A172 (cell line): ENCODE measurements around the gene PPAT. TPM values are rescaled to one million over a fixed set of nuclear protein-coding genes. Genes with fewer than 3 reads are reported as not detected.
"Not testable (repeated sequence)": the region's sequence is repeated elsewhere in the genome, so short reads cannot be mapped to it uniquely, and the experiment has no call there.

Experiments used
- DNase-seq: peaks from one replicate; pipeline ENCODE4 v3.0.0-alpha.2; 2015; ENCODE audit warnings: low spot score
- total RNA-seq: library from RNA; depleted of rRNA; stranded (reverse); fragments of >200 nt; shearing (Covaris generic); gene quantifications from 2 replicates; pipeline ENCODE4 v1.2.3, GENCODE V29; 2014; rRNA removed

Gene PPAT
- total RNA-seq = 34.5 and 35.0 TPM in 2 replicates

- DNase-seq = peak; percentile 95
Observed at GRCh38 chr4:56435140-56435926, at the start of gene PPAT. TSS of gene PPAT (minus strand) at chr4:56435615. CDS start at chr4:56435477, 138 bp downstream.

GRCh38 chr4:56480691-56481090 is 45.3 kb upstream of the PPAT start:
- DNase-seq = no peak

GRCh38 chr4:56477192-56477702 is 41.8 kb upstream of the PPAT start:
- no peak for DNase-seq

- no peak for DNase-seq
Observed at GRCh38 chr4:56475917-56476316, 40.5 kb upstream of the PPAT start.

GRCh38 chr4:56469489-56470210 is 34.2 kb upstream of the PPAT start:
- no peak for DNase-seq

GRCh38 chr4:56468097-56468422 is 32.6 kb upstream of the PPAT start:
- peak; percentile 38 for DNase-seq

- DNase-seq = peak; percentile 84
Observed at GRCh38 chr4:56467284-56468096, 32.1 kb upstream of the PPAT start, which contains the start of gene SRP72. TSS of gene SRP72 (plus strand) at chr4:56467617. CDS start at chr4:56467636, 19 bp downstream.

GRCh38 chr4:56466910-56467283 is 31.5 kb upstream of the PPAT start:
- no peak for DNase-seq

GRCh38 chr4:56466296-56466761 is 30.9 kb upstream of the PPAT start:
- peak; percentile 87 for DNase-seq

- DNase-seq = peak; percentile 11
Observed at GRCh38 chr4:56465599-56466295, 30.3 kb upstream of the PPAT start.

GRCh38 chr4:56464581-56464980 is 29.2 kb upstream of the PPAT start:
- no peak for DNase-seq

- no peak for DNase-seq
Observed at GRCh38 chr4:56463711-56464110, 28.3 kb upstream of the PPAT start.

GRCh38 chr4:56462157-56462556 is 26.7 kb upstream of the PPAT start:
- DNase-seq = no peak

- DNase-seq = no peak
Observed at GRCh38 chr4:56460085-56460484, 24.7 kb upstream of the PPAT start.

GRCh38 chr4:56450342-56450741 is 14.9 kb upstream of the PPAT start:
- DNase-seq = no peak

- not testable (repeated sequence) for DNase-seq
Observed at GRCh38 chr4:56449475-56449874, 14.1 kb upstream of the PPAT start.

- DNase-seq = no peak
Observed at GRCh38 chr4:56448301-56448700, 12.9 kb upstream of the PPAT start.

- no peak for DNase-seq
Observed at GRCh38 chr4:56445699-56446098, 10.3 kb upstream of the PPAT start.

- no peak for DNase-seq
Observed at GRCh38 chr4:56444719-56445118, 9.3 kb upstream of the PPAT start.

GRCh38 chr4:56440983-56441382 is 5.6 kb upstream of the PPAT start:
- DNase-seq = no peak

GRCh38 chr4:56438766-56439165 is 3.4 kb upstream of the PPAT start:
- DNase-seq = no peak
